Esophagus squamous epithelium (tissue), 4 donors: Measurements from ENCODE around the gene ELMO1.

Experiments used
- POLR2A ChIP-seq, 4 donors: fragments of 450-650 bp; IDR thresholded peaks; one replicate each; pipeline ENCODE4 v1.6.1; 2017; ENCODE audit warnings: antibody characterized with exemption in 4 of 4, mild to moderate bottlenecking in 4 of 4, moderate library complexity in 3 of 4
- TF ChIP-seq, protein P1 (sequence below), 6 experiments: fragments of 450-650 bp in 4 of 6; fragments of 200-600 bp in 2 of 6; sonication (generic) in 2 of 6; IDR thresholded peaks; one replicate each; pipeline ENCODE4 v1.5.1; 2016 to 2019; ENCODE audit warnings: antibody characterized with exemption in 6 of 6, mild to moderate bottlenecking in 4 of 6, moderate library complexity in 4 of 6

DNA sequence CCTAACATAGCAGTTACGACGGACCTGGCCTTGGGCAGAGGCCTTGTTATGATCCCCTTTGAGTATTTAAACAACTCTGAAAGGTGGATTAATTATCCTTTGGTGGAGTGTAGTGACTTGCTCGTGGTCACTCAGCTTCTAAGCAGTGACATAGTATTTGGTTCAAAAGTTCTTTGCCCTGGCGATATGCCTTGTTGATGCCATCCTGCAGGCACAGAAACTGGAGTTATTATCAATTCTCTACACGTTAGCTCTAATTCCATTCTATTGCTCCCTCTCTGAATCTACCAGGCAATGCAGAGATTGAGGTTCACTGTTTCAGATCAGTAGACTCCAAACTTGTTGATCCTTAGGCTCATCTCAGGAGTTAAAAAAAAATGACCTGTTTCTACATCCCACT, 32.5 kb upstream of the ELMO1 start:
- TF ChIP-seq, protein P1, sequence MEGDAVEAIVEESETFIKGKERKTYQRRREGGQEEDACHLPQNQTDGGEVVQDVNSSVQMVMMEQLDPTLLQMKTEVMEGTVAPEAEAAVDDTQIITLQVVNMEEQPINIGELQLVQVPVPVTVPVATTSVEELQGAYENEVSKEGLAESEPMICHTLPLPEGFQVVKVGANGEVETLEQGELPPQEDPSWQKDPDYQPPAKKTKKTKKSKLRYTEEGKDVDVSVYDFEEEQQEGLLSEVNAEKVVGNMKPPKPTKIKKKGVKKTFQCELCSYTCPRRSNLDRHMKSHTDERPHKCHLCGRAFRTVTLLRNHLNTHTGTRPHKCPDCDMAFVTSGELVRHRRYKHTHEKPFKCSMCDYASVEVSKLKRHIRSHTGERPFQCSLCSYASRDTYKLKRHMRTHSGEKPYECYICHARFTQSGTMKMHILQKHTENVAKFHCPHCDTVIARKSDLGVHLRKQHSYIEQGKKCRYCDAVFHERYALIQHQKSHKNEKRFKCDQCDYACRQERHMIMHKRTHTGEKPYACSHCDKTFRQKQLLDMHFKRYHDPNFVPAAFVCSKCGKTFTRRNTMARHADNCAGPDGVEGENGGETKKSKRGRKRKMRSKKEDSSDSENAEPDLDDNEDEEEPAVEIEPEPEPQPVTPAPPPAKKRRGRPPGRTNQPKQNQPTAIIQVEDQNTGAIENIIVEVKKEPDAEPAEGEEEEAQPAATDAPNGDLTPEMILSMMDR (IDR thresholded peaks at IDR 0.05): no peak
- TF ChIP-seq POLR2A (IDR thresholded peaks at IDR 0.05): no peak
